ENCODE results near the gene DENND5B.

- TF ChIP-seq EP300 (IDR thresholded peaks at IDR 0.05) (no peak), SREBF2 (IDR thresholded peaks at IDR 0.05) (no peak), CEBPB (IDR thresholded peaks at IDR 0.05) (no peak), JUN (IDR thresholded peaks at IDR 0.05) (no peak), JUNB (IDR thresholded peaks at IDR 0.05) (no peak), POLR2AphosphoS2 (conservative IDR thresholded peaks at IDR 0.05; ENCODE audit: low read length) (no peak), EHMT2 (IDR thresholded peaks at IDR 0.05; ENCODE audit: low read depth) (no peak), TP53 (CRISPR knock-in tag; IDR thresholded peaks at IDR 0.05) (no peak), POLR2A (IDR thresholded peaks at IDR 0.05; ENCODE audit: low read length) (no peak), CHD2 (IDR thresholded peaks at IDR 0.05; ENCODE audit: low read length, partially characterized antibody) (no peak)
- TF ChIP-seq, protein P1, sequence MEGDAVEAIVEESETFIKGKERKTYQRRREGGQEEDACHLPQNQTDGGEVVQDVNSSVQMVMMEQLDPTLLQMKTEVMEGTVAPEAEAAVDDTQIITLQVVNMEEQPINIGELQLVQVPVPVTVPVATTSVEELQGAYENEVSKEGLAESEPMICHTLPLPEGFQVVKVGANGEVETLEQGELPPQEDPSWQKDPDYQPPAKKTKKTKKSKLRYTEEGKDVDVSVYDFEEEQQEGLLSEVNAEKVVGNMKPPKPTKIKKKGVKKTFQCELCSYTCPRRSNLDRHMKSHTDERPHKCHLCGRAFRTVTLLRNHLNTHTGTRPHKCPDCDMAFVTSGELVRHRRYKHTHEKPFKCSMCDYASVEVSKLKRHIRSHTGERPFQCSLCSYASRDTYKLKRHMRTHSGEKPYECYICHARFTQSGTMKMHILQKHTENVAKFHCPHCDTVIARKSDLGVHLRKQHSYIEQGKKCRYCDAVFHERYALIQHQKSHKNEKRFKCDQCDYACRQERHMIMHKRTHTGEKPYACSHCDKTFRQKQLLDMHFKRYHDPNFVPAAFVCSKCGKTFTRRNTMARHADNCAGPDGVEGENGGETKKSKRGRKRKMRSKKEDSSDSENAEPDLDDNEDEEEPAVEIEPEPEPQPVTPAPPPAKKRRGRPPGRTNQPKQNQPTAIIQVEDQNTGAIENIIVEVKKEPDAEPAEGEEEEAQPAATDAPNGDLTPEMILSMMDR (IDR thresholded peaks at IDR 0.05) = no peak
- TF ChIP-seq, protein P2, sequence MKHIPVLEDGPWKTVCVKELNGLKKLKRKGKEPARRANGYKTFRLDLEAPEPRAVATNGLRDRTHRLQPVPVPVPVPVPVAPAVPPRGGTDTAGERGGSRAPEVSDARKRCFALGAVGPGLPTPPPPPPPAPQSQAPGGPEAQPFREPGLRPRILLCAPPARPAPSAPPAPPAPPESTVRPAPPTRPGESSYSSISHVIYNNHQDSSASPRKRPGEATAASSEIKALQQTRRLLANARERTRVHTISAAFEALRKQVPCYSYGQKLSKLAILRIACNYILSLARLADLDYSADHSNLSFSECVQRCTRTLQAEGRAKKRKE (CRISPR knock-in tag; IDR thresholded peaks at IDR 0.05; ENCODE audit: low read depth) = no peak
Observed at GRCh38 chr12:31466768-31467167, 124.2 kb downstream of the DENND5B start.

Data from A549 (cell line).